HepG2 (cell line): ENCODE measurements around the gene TUT1. TPM values are rescaled to one million over a fixed set of nuclear protein-coding genes. Genes with fewer than 3 reads are reported as not detected.

Source experiments
- CEBPZ ChIP-seq: IDR thresholded peaks from 2 replicates; pipeline ENCODE4 v1.6.1; 2012; ENCODE audit warnings: low read length, improper control_type of control experiment
- ELF1 ChIP-seq: sonication (generic); formaldehyde crosslinking; IDR thresholded peaks from 2 replicates; pipeline ENCODE4 v1.4.0; 2020; ENCODE audit warnings: missing genetic modification reagents
- HINFP ChIP-seq: sonication (generic); formaldehyde crosslinking; IDR thresholded peaks from 2 replicates; pipeline ENCODE4 v1.4.0; 2020; ENCODE audit warnings: low read depth, mild to moderate bottlenecking, missing genetic modification reagents
- IKZF4 ChIP-seq: sonication (generic); formaldehyde crosslinking; IDR thresholded peaks from 2 replicates; pipeline ENCODE4 v1.5.1; 2020; ENCODE audit warnings: borderline replicate concordance, mild to moderate bottlenecking, low read depth, missing genetic modification reagents; ENCODE audit errors: not compliant biosample characterization
- MIXL1 ChIP-seq: IDR thresholded peaks from 2 replicates; pipeline ENCODE4 v1.6.1; 2016
- MTF1 ChIP-seq: sonication (generic); formaldehyde crosslinking; IDR thresholded peaks from 2 replicates; pipeline ENCODE4 v1.5.0; 2020; ENCODE audit warnings: missing genetic modification reagents
- ONECUT2 ChIP-seq: sonication (generic); formaldehyde crosslinking; IDR thresholded peaks from 2 replicates; pipeline ENCODE4 v1.4.0; 2020; ENCODE audit warnings: missing genetic modification reagents
- PPARG ChIP-seq: conservative IDR thresholded peaks from 2 replicates; pipeline ENCODE4 v1.6.1; 2016; ENCODE audit warnings: missing biosample characterization, missing genetic modification reagents
- SATB2 ChIP-seq: sonication (generic); formaldehyde crosslinking; IDR thresholded peaks from 2 replicates; pipeline ENCODE4 v1.5.0; 2020; ENCODE audit warnings: missing genetic modification reagents
- SETDB1 ChIP-seq: sonication (generic); formaldehyde crosslinking; IDR thresholded peaks from 2 replicates; pipeline ENCODE4 v1.5.1; 2020; ENCODE audit warnings: missing genetic modification reagents, mild to moderate bottlenecking, borderline replicate concordance
- SMAD9 ChIP-seq: sonication (generic); formaldehyde crosslinking; IDR thresholded peaks from 2 replicates; pipeline ENCODE4 v1.5.1; 2020; ENCODE audit warnings: mild to moderate bottlenecking, missing genetic modification reagents
- TCF12 ChIP-seq, 2 experiments: fragments of 450-650 bp in 1 of 2; sonication (generic) in 1 of 2; formaldehyde crosslinking in 1 of 2; IDR thresholded peaks; 2 replicates each; pipeline versions ENCODE4 v1.6.1 to v1.8.0; 2017 to 2022; ENCODE audit warnings: antibody characterized with exemption in 1 of 2, mild to moderate bottlenecking in 1 of 2, missing genetic modification reagents in 1 of 2, moderate library complexity in 1 of 2
- TCF7L2 ChIP-seq: IDR thresholded peaks from 2 replicates; pipeline ENCODE4 v1.6.1; 2011; ENCODE audit warnings: mild to moderate bottlenecking, low read depth, low read length, moderate library complexity
- TEF ChIP-seq: sonication (generic); formaldehyde crosslinking; IDR thresholded peaks from 2 replicates; pipeline ENCODE4 v1.5.0; 2020; ENCODE audit warnings: missing genetic modification reagents
- ZBTB46 ChIP-seq: sonication (generic); formaldehyde crosslinking; IDR thresholded peaks from 2 replicates; pipeline ENCODE4 v1.4.0; 2020; ENCODE audit warnings: mild to moderate bottlenecking, missing genetic modification reagents, borderline replicate concordance
- ZNF143 ChIP-seq: sonication (generic); formaldehyde crosslinking; IDR thresholded peaks from 2 replicates; pipeline ENCODE4 v1.4.0; 2020; ENCODE audit warnings: missing genetic modification reagents
- ZNF235 ChIP-seq: sonication (generic); formaldehyde crosslinking; IDR thresholded peaks from 2 replicates; pipeline ENCODE4 v1.8.1; 2023; ENCODE audit warnings: mild to moderate bottlenecking, missing genetic modification reagents, borderline replicate concordance
- ZNF282 ChIP-seq: fragments of 450-650 bp; IDR thresholded peaks from 2 replicates; pipeline ENCODE4 v1.6.1; 2018; ENCODE audit not compliant: partially characterized antibody
- ZNF337 ChIP-seq: sonication (generic); formaldehyde crosslinking; IDR thresholded peaks from 2 replicates; pipeline ENCODE4 v1.5.1; 2020; ENCODE audit warnings: missing genetic modification reagents, low read depth, mild to moderate bottlenecking, borderline replicate concordance
- ZNF431 ChIP-seq: sonication (generic); formaldehyde crosslinking; IDR thresholded peaks from 2 replicates; pipeline ENCODE4 v1.9.0; 2022; ENCODE audit warnings: missing genetic modification reagents, low read depth, mild to moderate bottlenecking, borderline replicate concordance
- ZNF460 ChIP-seq: sonication (generic); formaldehyde crosslinking; IDR thresholded peaks from 2 replicates; pipeline ENCODE4 v1.5.1; 2020; ENCODE audit warnings: missing genetic modification reagents, mild to moderate bottlenecking, borderline replicate concordance
- ZNF768 ChIP-seq: sonication (generic); formaldehyde crosslinking; IDR thresholded peaks from 2 replicates; pipeline ENCODE4 v1.4.0; 2020; ENCODE audit warnings: missing genetic modification reagents
- ZNF879 ChIP-seq: sonication (generic); formaldehyde crosslinking; IDR thresholded peaks from 2 replicates; pipeline ENCODE4 v1.8.1; 2023; ENCODE audit warnings: missing genetic modification reagents
- polyA plus RNA-seq, 8 experiments: library from polyadenylated mRNA; depleted of rRNA in 3 of 8; stranded (reverse) in 7 of 8; unstranded in 1 of 8; fragments of >200 nt; fragmentation: Illumina TruSeq in 4 of 8; extraction: Trizol in 4 of 8; gene quantifications; 2 replicates each; pipeline versions ENCODE4 v1.2.1 to v1.2.3, GENCODE V29; 2011 to 2016; ENCODE audit warnings: low read depth in 4 of 8, missing spikeins in 1 of 8, mixed read lengths in 1 of 8; ENCODE audit not compliant: insufficient read depth in 1 of 8
- total RNA-seq, 5 experiments: library from RNA; depleted of rRNA; stranded (reverse); fragments of >200 nt; fragmentation: Illumina TruSeq; extraction: Trizol; gene quantifications; 2 replicates each; pipeline ENCODE4 v1.2.3, GENCODE V29; 2016; ENCODE audit warnings: low read depth in 1 of 5

Gene TUT1
- total and polyA plus RNA-seq, 2 of the 13 experiments (the other 11 are each of a cell fraction or from before 2014, with no cell fraction given) = 9.7 to 14.3 TPM

- no peak for TF ChIP-seq SETDB1 (CRISPR knock-in tag)
- no peak for TF ChIP-seq ZNF337
- TF ChIP-seq TCF12 (IDR thresholded peaks at IDR 0.05) = no peak
- TF ChIP-seq TCF12 (CRISPR knock-in tag; IDR thresholded peaks at IDR 0.05) = 0 out of 2 replicates have a peak, but pooled peaks have one; percentile 18
- TF ChIP-seq ZNF431 (CRISPR knock-in tag) = no peak; the same call in 1 of the 2 replicates
- no peak for TF ChIP-seq ZNF282
- no peak for TF ChIP-seq ELF1 (CRISPR knock-in tag)
- 0 out of 2 replicates have a peak, but pooled peaks have one; percentile 4 for TF ChIP-seq ZNF768 (CRISPR knock-in tag)
- no peak; the same call in 1 of the 2 replicates for TF ChIP-seq ZNF879
- no peak for TF ChIP-seq HINFP (CRISPR knock-in tag)
- TF ChIP-seq ZNF235 (CRISPR knock-in tag) = no peak
- TF ChIP-seq SMAD9 (CRISPR knock-in tag) = peak; percentile 83; the same call in 1 of the 2 replicates
- TF ChIP-seq ZBTB46 (CRISPR knock-in tag) = no peak
- no peak for TF ChIP-seq ZNF460 (CRISPR knock-in tag)
- TF ChIP-seq IKZF4 (CRISPR knock-in tag) = no peak
- TF ChIP-seq TEF (CRISPR knock-in tag) = no peak
- TF ChIP-seq PPARG (CRISPR knock-in tag) = no peak; the same call in 1 of the 2 replicates
- TF ChIP-seq TCF7L2 = no peak
- no peak for TF ChIP-seq ONECUT2 (CRISPR knock-in tag)
- no peak for TF ChIP-seq SATB2 (CRISPR knock-in tag)
- no peak for TF ChIP-seq CEBPZ
- TF ChIP-seq MTF1 = no peak
- peak; percentile 13; the same call in 1 of the 2 replicates for TF ChIP-seq ZNF143 (CRISPR knock-in tag)
- TF ChIP-seq MIXL1 = no peak
Observed at GRCh38 chr11:62573592-62574362, 17.5 kb downstream of the TUT1 start, which contains the start of gene EEF1G (continued).
